ENCODE measurements around the gene NR5A2.

The NR5A2 gene

DNA sequence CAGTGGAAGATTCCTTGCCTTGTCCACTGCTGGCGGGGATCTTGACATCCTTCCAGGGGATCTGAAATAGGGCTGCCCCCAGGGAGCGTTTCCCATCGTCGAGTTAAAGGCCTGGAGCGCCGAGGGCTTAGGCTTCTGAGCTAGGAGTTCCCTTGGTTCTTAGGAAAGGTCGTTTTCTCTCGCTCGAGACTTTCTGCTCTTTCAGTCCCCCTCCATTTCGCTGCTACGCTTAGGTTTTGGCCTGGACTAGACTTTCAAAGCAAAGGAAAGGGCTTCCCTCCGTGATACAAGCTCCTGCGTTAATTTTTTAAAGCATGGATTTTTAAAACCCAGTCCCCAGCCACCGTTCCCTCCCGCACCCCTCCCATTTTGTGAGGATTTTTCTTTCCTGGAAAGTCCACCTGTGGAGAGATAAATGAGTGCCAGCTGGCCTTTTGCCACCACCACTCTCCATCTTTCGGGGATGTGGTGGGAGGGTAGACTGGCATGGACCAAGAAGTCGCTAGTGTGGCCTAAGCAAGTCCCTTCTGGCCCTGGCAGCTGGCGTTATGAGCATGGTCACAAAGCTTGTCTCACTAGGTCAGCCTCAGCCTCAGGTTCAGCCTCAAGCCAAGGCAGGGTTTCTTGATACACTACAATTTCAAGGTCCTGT is 9.2 kb downstream of the NR5A2 start:
- no peak for DNase-seq

DNA sequence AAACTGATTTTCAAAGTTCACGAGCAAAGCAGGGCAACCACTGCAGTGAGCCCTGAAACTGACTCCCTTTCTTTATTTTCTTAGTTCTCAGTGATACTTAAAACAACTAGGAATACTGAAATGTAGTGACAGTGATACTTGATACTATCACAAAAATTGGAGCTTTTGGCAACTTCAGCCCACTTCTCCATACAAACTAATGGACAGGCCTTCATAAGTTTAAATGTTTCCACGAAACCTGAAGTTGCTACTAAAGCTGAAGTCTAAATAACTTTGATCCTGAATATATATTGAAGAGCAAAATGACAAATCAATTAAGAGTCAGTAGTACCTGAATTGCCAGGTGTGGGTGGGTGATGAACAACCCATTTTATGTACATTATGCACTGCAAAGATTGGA is 10.0 kb downstream of the NR5A2 start:
- DNase-seq: no peak

DNA sequence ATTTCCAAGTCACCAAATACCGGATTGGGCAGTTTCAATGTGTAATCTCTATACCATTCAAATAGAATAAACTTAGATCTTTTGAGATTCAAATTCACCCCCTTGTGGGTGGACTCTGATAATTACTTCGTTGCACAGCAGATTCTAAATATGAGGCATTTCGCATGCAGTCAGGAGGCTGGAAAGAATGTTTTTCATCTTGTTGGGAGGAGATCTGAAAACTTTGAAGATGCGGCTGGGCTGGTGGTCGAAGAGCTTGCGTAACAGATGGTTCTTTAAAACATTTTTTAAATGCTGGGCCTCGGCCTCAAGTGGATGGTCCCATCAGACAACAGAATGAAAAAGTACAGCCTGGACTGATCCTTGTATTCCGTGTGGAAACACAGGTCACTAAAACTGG is 10.4 kb downstream of the NR5A2 start:
- DNase-seq: no peak

DNA sequence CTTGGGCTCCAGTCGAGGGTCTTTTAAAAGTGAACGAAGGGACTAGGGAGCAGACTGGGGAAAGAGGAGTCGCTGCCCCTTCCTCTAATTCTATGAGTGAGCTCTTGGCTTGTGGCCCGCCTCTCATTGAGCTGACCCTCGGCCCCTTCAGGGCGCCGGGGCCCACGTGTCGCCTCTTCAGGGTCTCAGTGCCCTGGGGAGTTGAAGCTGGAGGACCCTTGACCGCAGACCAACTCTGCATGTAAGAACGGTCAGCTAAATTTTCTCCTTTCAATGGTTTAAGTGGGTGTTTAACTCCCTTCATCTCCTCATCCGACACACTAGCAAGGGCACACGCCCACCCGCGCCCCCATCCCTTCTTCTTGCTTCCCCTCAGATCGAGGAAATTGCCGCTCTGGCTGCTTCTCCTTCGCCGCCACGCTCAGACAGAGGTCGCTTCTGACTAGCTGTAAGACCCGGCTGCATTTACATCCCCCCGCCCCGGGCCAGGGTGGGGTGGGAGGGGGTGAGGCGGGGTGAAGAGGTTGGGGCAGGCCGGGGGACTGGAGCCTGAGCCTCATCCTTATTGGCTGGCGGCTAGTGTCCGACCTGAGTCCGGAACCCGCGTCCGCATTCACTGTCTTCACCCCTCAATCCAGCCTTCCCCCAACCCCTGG is 10.9 kb downstream of the NR5A2 start:
- no peak for DNase-seq

DNA sequence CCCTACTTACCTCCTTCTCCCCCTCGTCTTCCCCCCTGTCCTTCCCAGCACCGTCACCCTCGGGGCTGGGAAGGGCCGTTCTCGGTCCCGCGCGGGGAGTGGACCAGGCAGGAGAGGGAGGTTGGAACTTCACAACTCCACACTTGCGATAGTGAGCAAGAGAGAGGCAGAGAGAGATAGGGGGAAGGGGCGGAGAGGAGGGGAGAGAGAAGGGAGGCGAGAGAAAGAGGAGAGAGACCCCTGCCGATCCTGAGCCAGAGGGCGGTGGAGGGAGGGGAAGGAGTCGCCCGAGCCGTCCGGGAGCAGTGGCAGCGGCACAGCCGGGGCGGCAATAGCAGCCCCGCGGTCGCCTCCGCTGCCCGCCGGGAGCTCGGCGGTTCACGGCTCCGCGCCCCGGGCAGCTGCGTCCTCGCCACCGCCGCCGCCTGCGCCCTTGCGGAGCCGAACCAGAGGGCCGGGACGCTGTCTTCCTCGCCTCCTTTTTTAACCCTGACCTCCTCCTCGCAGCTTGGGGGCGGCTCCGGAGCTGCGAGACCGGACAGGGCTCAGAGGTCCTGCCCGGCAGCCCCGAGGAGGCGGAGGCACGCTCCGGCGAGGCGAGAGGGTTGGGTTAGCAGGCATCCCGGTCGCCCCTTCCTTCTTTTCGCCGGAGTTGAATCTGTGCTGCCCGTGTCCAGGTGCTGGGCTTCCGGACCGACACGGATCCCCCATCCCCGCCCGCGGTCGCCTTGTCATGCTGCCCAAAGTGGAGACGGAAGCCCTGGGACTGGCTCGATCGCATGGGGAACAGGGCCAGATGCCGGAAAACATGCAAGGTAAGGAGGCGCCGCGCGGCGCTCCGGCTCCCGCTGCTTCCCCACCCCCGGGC is 11.7 kb downstream of the NR5A2 start:
- no peak for DNase-seq

DNA sequence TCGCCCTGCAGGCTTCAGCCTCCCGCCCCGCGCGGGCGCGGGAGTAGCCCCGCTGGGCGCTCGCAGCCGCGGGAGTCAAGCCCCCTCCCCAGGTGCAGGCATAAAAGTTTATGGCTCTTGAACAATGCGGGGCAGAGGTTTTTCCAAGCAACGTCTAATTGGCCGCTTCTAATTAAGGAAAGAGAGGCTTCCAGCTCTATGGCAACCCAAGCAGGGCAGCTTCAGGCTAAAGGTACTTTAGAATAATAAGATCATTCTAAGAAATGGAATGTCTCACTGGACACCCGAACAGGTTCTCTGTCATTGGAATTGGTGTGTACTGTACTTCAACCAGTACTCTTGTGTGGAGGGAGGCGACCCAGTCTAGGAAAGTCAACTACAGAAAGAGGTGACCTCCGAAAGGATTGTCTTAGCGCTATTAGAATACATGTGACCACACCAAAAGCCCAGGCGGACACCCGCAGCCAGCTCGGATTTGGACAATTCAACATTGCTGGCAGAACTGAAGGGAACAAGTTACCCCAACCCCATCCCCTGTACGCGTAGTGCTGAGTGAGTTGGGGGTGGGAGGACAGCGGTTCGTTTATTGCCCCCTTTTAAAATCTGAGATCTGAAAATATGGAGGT is 12.5 kb downstream of the NR5A2 start:
- no peak for DNase-seq

DNA sequence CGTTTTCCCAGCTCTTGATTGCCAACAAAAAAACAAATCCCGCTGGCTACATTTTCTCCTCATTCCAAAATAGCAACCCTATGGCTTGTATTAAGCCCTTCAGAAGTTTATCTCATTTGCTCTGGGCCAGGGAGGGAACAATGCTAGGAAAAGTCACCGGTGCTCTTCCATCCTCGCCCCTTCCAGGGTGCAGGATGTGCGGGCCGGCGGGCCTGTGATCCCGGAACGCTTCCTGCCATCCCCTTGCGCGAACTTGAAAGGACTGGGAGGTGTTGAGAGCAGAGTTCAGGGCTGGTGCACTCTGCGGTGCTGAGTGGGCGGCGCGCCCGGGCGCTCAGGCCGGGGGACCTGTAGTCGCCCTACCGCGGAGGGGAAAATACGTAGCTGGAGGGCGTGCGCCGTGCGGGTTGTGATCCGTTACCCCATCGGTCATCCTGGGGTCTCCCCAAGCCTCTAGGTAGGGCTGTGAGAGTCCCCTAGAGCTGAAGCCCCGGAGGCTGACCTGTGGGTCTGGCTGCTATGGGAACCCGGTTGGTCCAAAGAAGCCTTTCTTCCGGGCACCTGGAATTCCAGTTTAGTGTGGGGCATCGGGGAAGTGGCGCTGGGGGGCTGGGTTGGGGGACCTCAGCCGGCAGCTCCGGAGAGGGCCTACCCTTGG is 13.1 kb downstream of the NR5A2 start:
- DNase-seq: no peak

DNA sequence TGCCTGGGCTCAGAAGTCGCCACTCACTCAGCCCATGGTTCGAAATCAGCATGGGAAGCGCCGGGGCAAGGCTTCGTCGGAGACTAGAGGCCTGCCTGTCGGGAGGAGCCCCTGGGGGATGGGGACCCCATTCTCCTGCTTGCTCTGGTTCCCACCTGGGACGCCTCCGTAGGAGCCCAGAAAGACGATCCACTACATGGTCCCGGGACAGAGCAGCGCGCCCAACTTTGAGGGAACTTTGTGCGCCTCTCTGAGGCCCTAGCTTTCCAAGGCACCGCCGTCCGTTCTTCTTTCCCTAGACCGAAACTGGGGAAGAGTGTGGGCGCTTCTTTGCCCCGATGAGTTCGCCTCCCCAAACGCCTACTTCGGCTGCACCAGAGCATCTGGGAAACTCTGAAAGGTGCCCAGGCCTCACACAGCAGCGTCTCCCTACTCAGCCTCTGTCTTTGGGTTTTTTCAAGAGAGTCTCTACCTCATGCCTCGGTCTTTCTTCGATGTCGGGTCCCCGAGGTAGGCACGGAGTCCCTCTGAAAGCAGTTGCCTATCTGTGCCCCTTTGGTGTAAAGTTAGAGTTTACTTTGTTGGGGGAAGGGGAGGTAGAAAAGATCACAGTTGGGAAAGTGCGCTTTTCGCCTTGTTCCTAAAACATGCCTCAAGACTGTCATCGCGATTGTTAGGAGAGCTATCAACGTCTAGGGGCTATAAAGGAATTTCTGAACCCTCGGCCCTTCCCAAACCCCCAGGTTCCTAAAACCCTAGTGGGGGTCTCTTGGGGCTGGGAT is 14.0 kb downstream of the NR5A2 start:
- no peak for DNase-seq

DNA sequence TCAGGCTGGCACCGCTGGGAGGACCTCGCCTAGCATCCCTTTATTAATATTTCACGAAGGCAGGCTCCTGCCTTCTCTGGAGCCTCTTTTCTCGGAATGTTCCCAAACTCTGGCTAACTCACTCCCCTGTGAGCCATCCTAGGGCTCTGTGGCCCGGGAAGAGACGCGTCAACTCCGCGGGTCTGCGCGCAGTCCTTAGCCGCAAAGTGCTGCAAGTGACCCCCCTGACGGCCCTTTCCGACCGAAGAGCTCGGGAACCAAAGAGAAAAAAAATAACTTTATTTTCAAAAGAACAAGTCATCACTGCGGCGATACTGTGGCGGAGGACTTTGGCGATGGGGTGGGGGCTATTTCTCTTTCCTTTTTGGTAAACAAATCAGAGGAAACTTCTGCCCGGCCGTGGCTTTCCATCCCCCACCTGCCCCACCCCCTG is 14.6 kb downstream of the NR5A2 start:
- no peak for DNase-seq

DNA sequence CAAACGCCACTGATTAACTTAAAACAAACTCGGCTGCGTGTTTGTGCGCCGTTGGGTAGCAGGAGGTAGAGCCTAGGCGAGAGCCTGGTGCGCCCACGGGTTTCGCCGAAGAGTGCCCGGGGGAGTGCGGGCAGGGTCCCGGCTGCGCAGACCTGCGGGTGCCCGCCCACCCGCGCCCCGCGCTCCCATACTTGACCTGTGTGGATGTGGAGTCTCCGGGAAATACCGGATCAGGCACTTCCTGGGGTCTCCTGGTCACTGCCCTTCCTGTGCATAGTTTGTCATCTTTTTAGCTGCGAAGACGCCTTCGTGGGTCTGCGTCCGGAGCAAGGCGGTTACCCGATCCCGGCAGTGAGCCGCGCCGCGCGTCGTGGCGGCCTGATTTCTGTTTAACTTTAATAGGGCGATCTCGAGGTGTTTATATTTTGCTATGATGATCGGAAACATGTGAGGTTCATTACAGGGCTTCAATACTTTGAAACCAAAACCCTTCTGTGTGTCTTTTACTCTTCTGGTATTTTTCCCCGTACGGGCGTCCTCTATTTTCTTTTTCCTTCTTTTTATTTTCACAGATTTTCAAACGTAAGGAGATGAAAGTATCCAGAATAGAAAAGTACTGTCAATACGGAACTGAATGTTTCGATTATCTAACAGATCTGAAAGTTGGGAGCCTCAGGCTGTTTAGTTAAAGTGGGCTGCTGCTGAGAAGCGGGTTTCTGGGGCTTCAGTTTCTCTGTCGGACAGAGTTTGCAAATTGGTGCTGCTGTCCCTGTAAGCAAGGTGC is 15.2 kb downstream of the NR5A2 start:
- DNase-seq: no peak

DNA sequence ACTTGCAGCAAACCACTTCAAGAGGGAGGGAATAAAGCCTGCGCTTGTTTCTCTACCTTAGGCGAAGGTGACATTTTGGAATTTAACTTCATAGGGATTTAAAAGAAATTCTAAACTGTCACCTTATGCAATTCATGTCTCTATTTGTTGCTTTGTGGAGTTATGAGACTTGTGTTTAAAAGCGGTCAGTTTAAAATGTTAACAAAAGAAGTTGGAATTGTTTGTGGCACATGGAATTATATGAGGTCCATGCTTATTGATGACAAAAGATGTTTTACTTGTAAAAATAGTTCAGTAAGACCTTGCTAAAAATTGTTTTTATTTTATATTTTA is 15.8 kb downstream of the NR5A2 start:
- DNase-seq: no peak

DNA sequence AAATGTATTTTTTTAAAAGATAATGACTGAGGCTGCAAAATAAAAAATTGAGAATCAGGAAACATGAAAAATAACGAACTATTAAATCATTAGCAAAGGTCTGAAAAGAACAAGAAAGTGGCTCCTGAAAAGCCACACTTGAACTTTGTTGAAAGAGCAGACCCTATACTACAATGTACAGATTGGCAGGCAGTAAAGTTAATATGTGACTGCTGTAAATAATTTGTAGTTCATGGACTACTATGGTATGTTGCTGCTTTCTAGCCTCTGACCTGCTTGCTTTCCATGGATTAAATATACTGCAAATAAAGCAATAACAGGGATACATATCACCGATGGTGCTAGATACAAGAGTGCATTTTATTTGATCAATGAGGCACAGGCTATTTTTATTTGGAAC is 18.6 kb downstream of the NR5A2 start:
- no peak for DNase-seq

DNA sequence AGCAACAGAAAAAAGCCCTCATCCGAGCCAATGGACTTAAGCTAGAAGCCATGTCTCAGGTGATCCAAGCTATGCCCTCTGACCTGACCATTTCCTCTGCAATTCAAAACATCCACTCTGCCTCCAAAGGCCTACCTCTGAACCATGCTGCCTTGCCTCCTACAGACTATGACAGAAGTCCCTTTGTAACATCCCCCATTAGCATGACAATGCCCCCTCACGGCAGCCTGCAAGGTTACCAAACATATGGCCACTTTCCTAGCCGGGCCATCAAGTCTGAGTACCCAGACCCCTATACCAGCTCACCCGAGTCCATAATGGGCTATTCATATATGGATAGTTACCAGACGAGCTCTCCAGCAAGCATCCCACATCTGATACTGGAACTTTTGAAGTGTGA is 20.7 kb downstream of the NR5A2 start:
- DNase-seq: no peak

DNA sequence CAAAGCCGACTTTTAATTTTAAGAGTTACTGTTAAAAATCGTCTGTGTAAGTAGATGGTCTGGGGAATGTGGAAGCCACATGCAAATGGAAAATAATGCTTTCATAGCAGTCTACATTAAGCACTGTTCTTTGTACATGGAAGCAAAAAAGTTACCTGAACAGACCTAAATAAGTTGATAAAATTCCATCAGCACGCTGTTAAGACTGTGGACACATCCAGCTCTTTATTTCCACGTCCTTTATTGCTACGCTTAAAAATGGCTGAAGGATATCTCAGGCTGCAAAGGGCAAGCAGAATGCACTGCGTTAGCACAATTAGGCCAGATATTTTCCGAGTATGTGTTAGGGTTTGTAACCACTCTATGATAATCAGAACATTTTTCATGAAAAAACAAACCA is 22.3 kb downstream of the NR5A2 start:
- DNase-seq: no peak

DNA sequence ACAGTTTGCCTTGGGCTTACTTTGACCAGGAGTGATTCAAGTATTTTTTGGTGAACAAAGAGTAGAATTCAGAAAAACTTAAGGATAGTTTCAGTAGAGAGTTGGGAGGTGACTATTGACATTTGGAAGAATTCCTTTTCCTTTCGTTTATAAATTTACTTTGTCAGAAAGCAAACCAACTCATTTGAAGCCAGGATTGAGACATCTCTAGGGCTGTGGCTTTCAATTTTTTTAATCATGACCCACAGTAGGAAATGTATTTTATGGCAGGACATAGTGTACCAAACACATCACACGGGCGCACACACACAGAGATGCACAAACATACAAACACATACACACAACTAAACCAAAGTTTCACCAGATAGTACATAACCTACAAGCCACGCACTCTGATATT is 24.1 kb downstream of the NR5A2 start:
- DNase-seq: no peak

DNA sequence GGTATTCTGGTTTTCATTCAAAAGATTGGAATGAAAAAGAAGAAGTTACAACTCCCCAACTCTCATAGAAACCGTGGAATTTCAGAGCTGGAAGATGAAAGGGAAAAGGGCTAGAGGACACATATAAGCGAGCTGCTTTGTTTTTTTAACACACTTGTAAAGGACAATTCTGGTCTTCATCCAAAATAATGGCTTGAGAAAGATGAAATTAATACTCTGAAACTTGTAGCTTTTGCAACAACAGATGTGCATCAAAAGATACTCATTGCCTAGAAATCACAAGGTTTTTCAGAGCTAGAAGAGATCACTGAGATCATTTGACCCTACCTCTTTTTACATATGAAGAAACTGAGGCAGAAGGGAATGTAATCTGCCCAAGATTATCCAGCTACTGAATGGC is 25.6 kb downstream of the NR5A2 start:
- DNase-seq: no peak

DNA sequence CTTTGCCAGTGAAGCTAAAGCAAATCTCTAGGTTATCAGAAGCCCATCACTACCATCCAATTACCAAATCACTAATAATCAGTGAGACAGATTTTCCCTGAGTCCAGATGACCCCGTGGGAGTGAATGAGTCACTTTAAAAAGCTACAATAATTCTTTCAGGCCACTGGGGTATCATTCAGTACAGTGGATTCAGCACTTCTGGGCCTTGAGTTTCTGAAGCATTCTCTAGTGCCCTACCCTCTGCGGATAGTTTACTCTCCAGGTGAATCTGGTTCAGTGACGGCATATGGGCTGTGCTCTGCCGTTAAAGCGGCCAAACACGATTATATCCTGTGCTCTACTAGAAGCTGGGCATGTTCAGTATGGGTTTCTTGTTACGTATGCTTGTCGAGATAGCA is 26.1 kb downstream of the NR5A2 start:
- no peak for DNase-seq

DNA sequence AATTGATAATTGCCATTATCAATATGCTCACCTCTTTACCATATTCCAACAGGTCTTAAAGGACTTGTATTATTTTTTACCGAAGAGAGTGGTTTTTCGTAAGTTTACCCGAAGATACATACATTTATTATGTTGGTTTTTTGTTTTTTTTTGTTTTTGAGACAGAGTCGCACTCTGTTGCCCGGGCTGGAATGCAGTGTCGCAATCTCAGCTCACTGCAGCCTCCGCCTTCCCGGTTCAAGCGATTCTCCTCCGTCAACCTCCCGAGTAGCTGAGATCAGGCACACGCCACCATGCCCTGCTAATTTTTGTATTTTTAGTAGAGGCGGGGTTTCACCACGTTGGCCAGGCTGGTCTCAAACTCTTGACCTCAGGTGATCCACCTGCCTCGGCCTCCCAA is 30.8 kb downstream of the NR5A2 start:
- DNase-seq: no peak

DNA sequence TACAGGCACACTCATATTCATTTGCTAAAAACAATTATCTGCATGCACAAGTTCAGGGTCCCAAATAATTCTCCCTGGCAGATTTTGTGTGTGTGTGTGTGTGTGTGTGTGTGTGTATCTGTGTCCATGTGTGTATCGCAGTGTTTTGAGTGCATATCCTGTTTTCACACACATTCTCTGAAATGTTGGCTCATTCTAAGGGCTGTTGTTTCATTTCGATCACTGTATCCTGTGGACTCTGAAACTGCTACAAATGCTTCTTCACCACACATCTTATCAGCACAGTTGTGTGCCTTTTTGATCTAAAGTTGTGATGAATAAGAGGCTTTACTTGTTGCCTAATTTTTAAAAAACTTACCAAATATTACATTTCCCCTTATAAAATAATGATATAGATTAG is 34.6 kb downstream of the NR5A2 start:
- no peak for DNase-seq

DNA sequence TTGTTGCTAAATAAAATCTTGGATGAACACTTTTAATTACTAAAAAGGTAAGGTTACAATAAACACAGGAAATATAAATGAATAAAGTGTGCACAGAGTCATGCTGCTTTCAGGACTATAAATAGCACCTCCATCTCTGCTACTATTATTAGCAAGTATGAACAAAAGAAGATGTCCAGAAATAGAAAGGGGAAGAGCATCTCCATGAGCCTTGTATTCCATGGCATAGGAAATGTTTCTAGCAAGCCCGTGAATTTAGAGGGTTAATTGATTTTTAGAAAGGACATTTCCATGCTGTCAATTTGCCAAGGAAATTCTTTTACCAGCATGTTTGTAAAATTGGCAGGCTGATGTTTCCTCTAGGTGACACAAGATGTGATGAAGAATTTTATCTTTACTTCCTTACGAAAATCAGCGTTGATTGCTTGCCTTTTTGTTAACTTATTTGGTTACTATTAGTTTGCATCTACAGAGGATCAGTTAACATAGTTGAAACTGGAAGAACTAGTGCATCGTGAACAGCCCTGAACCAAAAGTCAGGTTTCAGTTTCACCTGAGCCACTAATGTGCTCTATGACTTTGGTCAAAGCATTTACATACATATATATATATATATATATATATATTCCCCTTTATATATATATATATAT is 45.3 kb downstream of the NR5A2 start:
- DNase-seq: no peak

DNA sequence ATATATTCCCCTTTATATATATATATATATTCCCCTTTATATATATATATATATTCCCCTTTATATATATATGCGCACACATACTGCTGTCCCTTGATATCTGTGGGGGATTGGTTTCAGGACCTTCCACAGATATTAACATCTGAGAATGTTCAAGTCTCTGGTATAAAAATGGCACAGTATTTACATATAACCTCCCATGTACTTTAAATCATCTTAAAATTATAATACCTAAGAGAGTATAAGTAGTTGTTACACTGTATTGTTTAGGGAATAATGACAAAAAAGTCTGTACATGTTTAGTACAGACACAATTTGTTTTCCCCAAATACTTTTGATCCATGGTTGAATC is 45.8 kb downstream of the NR5A2 start:
- no peak for DNase-seq

Measured in central memory CD4-positive, alpha-beta T cell (primary cell).